Endothelial cell (in vitro differentiated cells): ENCODE measurements around the gene TRIM17. TPM values are rescaled to one million over a fixed set of nuclear protein-coding genes. Genes with fewer than 3 reads are reported as not detected.

Source experiments
- DNase-seq: peaks from one replicate; pipeline ENCODE4 v3.0.0; 2021; ENCODE audit warnings: low spot score
- H3K27ac Mint-ChIP-seq: one replicate; pipeline ENCODE4 v1.8.0; 2021; ENCODE audit warnings: mixed read lengths, inconsistent platforms; ENCODE audit not compliant: unreplicated experiment
- H3K27me3 Mint-ChIP-seq: one replicate; pipeline ENCODE4 v1.8.0; 2021; ENCODE audit warnings: mild to moderate bottlenecking, moderate library complexity, mixed read lengths, inconsistent platforms; ENCODE audit not compliant: unreplicated experiment
- H3K36me3 Mint-ChIP-seq: one replicate; pipeline ENCODE4 v1.8.0; 2021; ENCODE audit warnings: mild to moderate bottlenecking, low read depth, mixed read lengths, inconsistent platforms; ENCODE audit not compliant: unreplicated experiment
- H3K4me1 Mint-ChIP-seq: one replicate; pipeline ENCODE4 v1.8.0; 2021; ENCODE audit warnings: mild to moderate bottlenecking, mixed read lengths, inconsistent platforms; ENCODE audit not compliant: unreplicated experiment
- H3K4me3 Mint-ChIP-seq: one replicate; pipeline ENCODE4 v1.8.0; 2021; ENCODE audit warnings: mild to moderate bottlenecking, mixed read lengths, inconsistent platforms; ENCODE audit not compliant: unreplicated experiment
- H3K9me3 Mint-ChIP-seq: one replicate; pipeline ENCODE4 v1.8.0; 2021; ENCODE audit warnings: mixed read lengths, inconsistent platforms; ENCODE audit not compliant: unreplicated experiment
- CTCF ChIP-seq: fragments of 200-600 bp; sonication (generic); IDR thresholded peaks from one replicate; pipeline ENCODE4 v1.5.0; 2021; ENCODE audit warnings: antibody characterized with exemption; ENCODE audit not compliant: unreplicated experiment
- total RNA-seq: library from RNA; stranded (reverse); fragmentation: NEBNext Ultra II Directional; extraction: Animal tissue kit (Norgen Biotek cat#: 25700); gene quantifications from one replicate; pipeline ENCODE4 v1.2.1, GENCODE V29; 2021; ENCODE audit not compliant: unreplicated experiment

The TRIM17 gene
- total RNA-seq, 1 donor from 2014 or later: 2.3 TPM

GRCh38 chr1:228401782-228402640 is 14.7 kb downstream of the TRIM17 start:
- no peak overlapping the region for H3K27ac Mint-ChIP-seq
- peak overlapping the region; percentile 42 for H3K4me3 Mint-ChIP-seq
- H3K36me3 Mint-ChIP-seq: peaks cover 29% of the 10 kb centered on the region
- H3K4me1 Mint-ChIP-seq: peaks cover 26% of the 10 kb centered on the region
- H3K27me3 Mint-ChIP-seq: peaks cover 15% of the 10 kb centered on the region
- TF ChIP-seq CTCF: no peak
- DNase-seq: no peak
- H3K9me3 Mint-ChIP-seq: no peaks in the 10 kb centered on the region

GRCh38 chr1:228400692-228401454 is 15.8 kb downstream of the TRIM17 start:
- Mint-ChIP-seq H3K36me3 (peaks cover 36% of the 10 kb centered on the region), H3K27ac (no peak overlapping the region), H3K4me3 (no peak overlapping the region), H3K9me3 (no peaks in the 10 kb centered on the region), H3K27me3 (peaks cover 17% of the 10 kb centered on the region), H3K4me1 (peaks cover 26% of the 10 kb centered on the region)
- DNase-seq: no peak
- TF ChIP-seq CTCF: no peak

- no peak for DNase-seq
- no peak for TF ChIP-seq CTCF
- no peaks in the 10 kb centered on the region for H3K9me3 Mint-ChIP-seq
- H3K4me3 Mint-ChIP-seq: no peak overlapping the region
- peaks cover 22% of the 10 kb centered on the region for H3K4me1 Mint-ChIP-seq
- peaks cover 15% of the 10 kb centered on the region for H3K27me3 Mint-ChIP-seq
- no peak overlapping the region for H3K27ac Mint-ChIP-seq
- peaks cover 36% of the 10 kb centered on the region for H3K36me3 Mint-ChIP-seq
Measured at GRCh38 chr1:228400237-228400651, 16.4 kb downstream of the TRIM17 start.

- Mint-ChIP-seq H3K27me3 (peaks cover 12% of the 10 kb centered on the region), H3K4me3 (no peak overlapping the region), H3K27ac (no peak overlapping the region), H3K36me3 (peaks cover 35% of the 10 kb centered on the region), H3K4me1 (peaks cover 16% of the 10 kb centered on the region), H3K9me3 (no peaks in the 10 kb centered on the region)
- DNase-seq: no peak
- no peak for TF ChIP-seq CTCF
Measured at GRCh38 chr1:228399531-228400236, 17.0 kb downstream of the TRIM17 start.
